GM18517 (cell line): ENCODE data around the gene SEMA4B.
A peak's percentile ranks its signal among the peaks of the same experiment; 100 is the strongest.
"Not testable (repeated sequence)": the region's sequence is repeated elsewhere in the genome, so short reads cannot be mapped to it uniquely, and the experiment has no call there.

Experiments
- ATAC-seq: cut with Tn5 transposase; IDR thresholded peaks from one replicate; pipeline ENCODE4 v1.9.1; 2021; ENCODE audit warnings: mild to moderate bottlenecking, moderate library complexity; ENCODE audit not compliant: unreplicated experiment

Gene SEMA4B

GRCh38 chr15:90178468-90179435 is 22.4 kb upstream of the SEMA4B start:
- ATAC-seq, result no peak

- ATAC-seq, result no peak
These were observed 19.4 kb upstream of the SEMA4B start for GRCh38 chr15:90181776-90182175.

GRCh38 chr15:90184119-90184785 is 16.9 kb upstream of the SEMA4B start:
- peak; percentile 71 for ATAC-seq

GRCh38 chr15:90184786-90185704 is 16.1 kb upstream of the SEMA4B start:
- ATAC-seq, result peak; percentile 49

- ATAC-seq, result no peak
These were observed 13.8 kb upstream of the SEMA4B start for GRCh38 chr15:90187257-90187868.

GRCh38 chr15:90188065-90188464 is 13.1 kb upstream of the SEMA4B start:
- not testable (repeated sequence) for ATAC-seq

- ATAC-seq, result no peak
These were observed 12.0 kb upstream of the SEMA4B start for GRCh38 chr15:90188914-90189748.

- ATAC-seq, result no peak
These were observed 11.2 kb upstream of the SEMA4B start for GRCh38 chr15:90189781-90190467.

GRCh38 chr15:90190606-90191343 is 10.4 kb upstream of the SEMA4B start:
- no peak for ATAC-seq

- no peak for ATAC-seq
These were observed 9.8 kb upstream of the SEMA4B start for GRCh38 chr15:90191344-90191687.

- peak; percentile 69 for ATAC-seq
These were observed 9.2 kb upstream of the SEMA4B start for GRCh38 chr15:90191794-90192509.

GRCh38 chr15:90192961-90193786 is 8.0 kb upstream of the SEMA4B start:
- ATAC-seq, result no peak

- ATAC-seq, result no peak
These were observed 6.5 kb upstream of the SEMA4B start for GRCh38 chr15:90194655-90195054.

GRCh38 chr15:90200534-90201129 is 498 bp upstream of the SEMA4B start:
- no peak for ATAC-seq

GRCh38 chr15:90201944-90202375 is 830 bp downstream of the SEMA4B start:
- no peak for ATAC-seq

GRCh38 chr15:90202929-90203328 is 1.8 kb downstream of the SEMA4B start:
- ATAC-seq, result no peak

GRCh38 chr15:90203473-90203872 is 2.3 kb downstream of the SEMA4B start:
- no peak for ATAC-seq
